DOHH2 (cell line): Measurements from ENCODE around the gene NEAT1.
"Not testable (repeated sequence)": the region's sequence is repeated elsewhere in the genome, so short reads cannot be mapped to it uniquely, and the experiment has no call there.

ENCODE experiments used
- H3F3A ChIP-seq: fragments of 200-600 bp; sonication (generic), shearing (Covaris generic); 2 replicates; pipeline ENCODE4 v1.6.0; 2016; ENCODE audit warnings: antibody characterized with exemption, mild to moderate bottlenecking; ENCODE audit not compliant: control insufficient read depth, insufficient read depth
- H3K27ac ChIP-seq: fragments of 200-600 bp; sonication (generic); 2 replicates; pipeline ENCODE4 v1.5.1; 2014; ENCODE audit warnings: low read depth, mild to moderate bottlenecking, low read length, moderate library complexity
- H3K27me3 ChIP-seq: fragments of 200-600 bp; sonication (generic); 2 replicates; pipeline ENCODE4 v1.6.1; 2014; ENCODE audit warnings: mild to moderate bottlenecking, low read length, mixed read lengths; ENCODE audit not compliant: control insufficient read depth
- H3K36me3 ChIP-seq: fragments of 200-600 bp; sonication (generic); 2 replicates; pipeline ENCODE4 v1.6.1; 2014; ENCODE audit warnings: mild to moderate bottlenecking, low read length, moderate library complexity, mixed read lengths; ENCODE audit not compliant: control insufficient read depth
- H3K4me1 ChIP-seq: fragments of 200-600 bp; sonication (generic); 2 replicates; pipeline ENCODE4 v1.6.1; 2014; ENCODE audit warnings: mild to moderate bottlenecking, low read length, mixed read lengths; ENCODE audit not compliant: control insufficient read depth
- H3K4me2 ChIP-seq: fragments of 200-600 bp; sonication (generic); 2 replicates; pipeline ENCODE4 v1.6.0; 2014; ENCODE audit warnings: mild to moderate bottlenecking, low read length, moderate library complexity
- H3K4me3 ChIP-seq: fragments of 200-600 bp; sonication (generic); 2 replicates; pipeline ENCODE4 v1.5.1; 2014; ENCODE audit warnings: mild to moderate bottlenecking, low read length, mixed read lengths
- H3K79me2 ChIP-seq: fragments of 200-600 bp; sonication (generic); 2 replicates; pipeline ENCODE4 v1.6.1; 2014; ENCODE audit warnings: mild to moderate bottlenecking, low read length, mixed read lengths; ENCODE audit not compliant: control insufficient read depth
- H3K9me2 ChIP-seq: fragments of 200-600 bp; sonication (generic); replicated peaks from 2 replicates; pipeline ENCODE4 v1.6.1; 2014; ENCODE audit warnings: mild to moderate bottlenecking, low read length, mixed read lengths; ENCODE audit not compliant: control insufficient read depth
- H3K9me3 ChIP-seq: fragments of 200-600 bp; sonication (generic); 2 replicates; pipeline ENCODE4 v1.6.1; 2014; ENCODE audit warnings: antibody characterized with exemption, low read length, mixed read lengths; ENCODE audit not compliant: control insufficient read depth, insufficient read depth
- H4K20me1 ChIP-seq: fragments of 200-600 bp; sonication (generic); 2 replicates; pipeline ENCODE4 v1.6.0; 2014; ENCODE audit warnings: low read depth, mild to moderate bottlenecking, antibody characterized with exemption, low read length, moderate library complexity; ENCODE audit not compliant: control insufficient read depth, insufficient read depth
- EZH2phosphoT487 ChIP-seq: fragments of 200-600 bp; sonication (generic); IDR thresholded peaks from 2 replicates; pipeline ENCODE4 v1.6.1; 2017; ENCODE audit warnings: borderline replicate concordance, mild to moderate bottlenecking, antibody characterized with exemption, low read length, moderate library complexity, mixed read lengths
- TF ChIP-seq, protein P1 (sequence below): fragments of 200-600 bp; sonication (generic); IDR thresholded peaks from one replicate; pipeline ENCODE4 v1.5.1; 2014; ENCODE audit warnings: antibody characterized with exemption, mild to moderate bottlenecking, low read depth, low read length; ENCODE audit not compliant: poor library complexity, severe bottlenecking

NEAT1 gene

DNA sequence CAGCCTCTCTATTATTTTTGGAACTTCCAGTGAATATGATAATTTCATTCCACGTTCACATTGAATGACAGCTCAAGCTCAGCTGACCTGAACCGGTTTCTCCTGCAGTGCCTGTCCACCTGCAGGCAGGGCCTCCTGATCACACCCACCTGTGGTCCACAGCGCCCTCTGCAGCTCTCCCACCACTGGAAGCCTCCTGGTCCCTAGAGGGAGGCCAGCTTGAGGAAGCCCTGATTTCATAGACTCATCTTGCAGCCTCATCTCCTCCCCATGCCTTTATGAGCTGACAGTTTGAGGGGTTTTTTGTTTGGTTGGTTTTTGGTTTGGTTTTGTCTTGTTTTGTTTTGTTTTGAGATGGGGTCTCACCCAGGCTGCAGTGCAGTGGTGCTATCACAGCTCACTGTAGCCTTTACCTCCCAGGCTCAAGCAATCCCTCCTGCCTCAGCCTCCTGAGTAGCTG lies 46.3 kb downstream of the NEAT1 start:
- H3K9me3 ChIP-seq = no peaks in the 10 kb centered on the region
- TF ChIP-seq EZH2phosphoT487 = no peak
- TF ChIP-seq, protein P1, sequence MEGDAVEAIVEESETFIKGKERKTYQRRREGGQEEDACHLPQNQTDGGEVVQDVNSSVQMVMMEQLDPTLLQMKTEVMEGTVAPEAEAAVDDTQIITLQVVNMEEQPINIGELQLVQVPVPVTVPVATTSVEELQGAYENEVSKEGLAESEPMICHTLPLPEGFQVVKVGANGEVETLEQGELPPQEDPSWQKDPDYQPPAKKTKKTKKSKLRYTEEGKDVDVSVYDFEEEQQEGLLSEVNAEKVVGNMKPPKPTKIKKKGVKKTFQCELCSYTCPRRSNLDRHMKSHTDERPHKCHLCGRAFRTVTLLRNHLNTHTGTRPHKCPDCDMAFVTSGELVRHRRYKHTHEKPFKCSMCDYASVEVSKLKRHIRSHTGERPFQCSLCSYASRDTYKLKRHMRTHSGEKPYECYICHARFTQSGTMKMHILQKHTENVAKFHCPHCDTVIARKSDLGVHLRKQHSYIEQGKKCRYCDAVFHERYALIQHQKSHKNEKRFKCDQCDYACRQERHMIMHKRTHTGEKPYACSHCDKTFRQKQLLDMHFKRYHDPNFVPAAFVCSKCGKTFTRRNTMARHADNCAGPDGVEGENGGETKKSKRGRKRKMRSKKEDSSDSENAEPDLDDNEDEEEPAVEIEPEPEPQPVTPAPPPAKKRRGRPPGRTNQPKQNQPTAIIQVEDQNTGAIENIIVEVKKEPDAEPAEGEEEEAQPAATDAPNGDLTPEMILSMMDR = peak; percentile 95
- no peaks in the 10 kb centered on the region for H3K9me2 ChIP-seq
- H3F3A ChIP-seq = peaks cover 34% of the 10 kb centered on the region
- H3K27ac ChIP-seq = peak overlapping the region; percentile 13; the same call in 1 of the 2 replicates
- H4K20me1 ChIP-seq = no peaks in the 10 kb centered on the region
- peaks cover 53% of the 10 kb centered on the region for H3K4me1 ChIP-seq
- no peak overlapping the region for H3K4me3 ChIP-seq
- no peaks in the 10 kb centered on the region for H3K27me3 ChIP-seq
- peaks cover 9% of the 10 kb centered on the region for H3K79me2 ChIP-seq
- H3K4me2 ChIP-seq = peak overlapping the region; percentile 37
- peaks cover 9% of the 10 kb centered on the region for H3K36me3 ChIP-seq

DNA sequence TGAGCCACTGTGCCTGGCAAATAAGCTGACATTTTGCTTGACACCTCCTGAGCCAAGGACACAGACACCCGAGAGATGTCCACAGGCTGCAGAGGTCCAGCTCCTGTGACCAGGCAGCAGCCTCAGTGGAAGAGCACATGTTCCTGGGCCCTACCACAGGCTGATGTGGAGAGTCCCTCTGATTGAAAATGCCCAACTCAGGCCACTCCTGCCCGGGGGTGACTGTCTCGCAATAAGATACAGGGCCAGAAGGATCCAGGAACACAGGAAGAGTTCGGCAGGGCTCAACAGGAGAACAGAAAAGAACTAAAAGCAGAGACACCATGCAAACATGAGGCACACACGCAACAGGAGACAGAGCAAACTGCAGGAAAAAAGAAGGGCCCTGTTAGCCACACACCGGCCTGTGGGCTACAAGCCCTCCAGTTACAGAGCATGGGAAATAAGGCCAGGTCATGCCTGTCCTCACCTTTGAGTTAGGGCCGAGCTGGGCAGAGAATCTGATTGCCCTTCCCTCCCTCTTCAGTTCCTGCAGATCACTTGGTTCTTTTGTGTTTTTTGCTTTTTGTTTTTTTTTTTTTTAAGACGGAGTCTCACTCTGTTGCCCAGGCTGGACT lies 47.9 kb downstream of the NEAT1 start:
- H3K4me3 ChIP-seq = no peak overlapping the region
- TF ChIP-seq EZH2phosphoT487 = no peak
- TF ChIP-seq, protein P1 = no peak
- H3K4me1 ChIP-seq = peaks cover 59% of the 10 kb centered on the region
- no peaks in the 10 kb centered on the region for H3K9me2 ChIP-seq
- H3K27me3 ChIP-seq = no peaks in the 10 kb centered on the region
- peaks cover 9% of the 10 kb centered on the region for H3K36me3 ChIP-seq
- peaks cover 44% of the 10 kb centered on the region for H3F3A ChIP-seq
- no peaks in the 10 kb centered on the region for H4K20me1 ChIP-seq
- peak overlapping the region; percentile 77 for H3K4me2 ChIP-seq
- peak overlapping the region; percentile 74; the same call in 1 of the 2 replicates for H3K27ac ChIP-seq
- H3K9me3 ChIP-seq = no peaks in the 10 kb centered on the region
- peaks cover 11% of the 10 kb centered on the region for H3K79me2 ChIP-seq

DNA sequence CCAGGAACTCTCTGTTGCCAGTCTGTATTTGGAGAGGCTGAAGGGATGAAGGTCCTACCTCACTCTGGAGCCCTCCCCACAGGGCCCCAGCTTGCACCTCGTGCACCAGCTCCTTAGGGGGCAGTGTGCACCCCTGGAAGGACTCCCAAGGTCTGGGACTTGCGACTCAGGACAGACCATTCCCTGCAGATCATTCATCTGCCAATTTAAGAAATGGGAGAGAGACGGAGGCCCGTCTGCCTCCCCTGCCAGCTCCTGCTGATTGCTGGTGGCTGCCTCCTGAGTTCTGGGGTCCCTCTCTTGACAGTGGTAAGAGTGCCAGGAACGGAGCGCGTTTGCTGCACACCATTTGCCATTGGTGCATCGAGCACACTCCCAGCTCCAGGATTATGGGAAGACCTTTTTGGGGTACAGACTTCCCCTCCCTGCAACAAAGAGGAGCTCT lies 48.9 kb downstream of the NEAT1 start:
- Histone ChIP-seq H3K9me3 (no peaks in the 10 kb centered on the region), H3K27me3 (no peaks in the 10 kb centered on the region), H4K20me1 (no peaks in the 10 kb centered on the region), H3F3A (peaks cover 39% of the 10 kb centered on the region), H3K36me3 (peaks cover 2% of the 10 kb centered on the region), H3K79me2 (peaks cover 17% of the 10 kb centered on the region), H3K4me1 (peaks cover 68% of the 10 kb centered on the region), H3K9me2 (no peaks in the 10 kb centered on the region), H3K4me2 (peak overlapping the region; percentile 77), H3K27ac (peak overlapping the region; percentile 74), H3K4me3 (peak overlapping the region; percentile 66)
- TF ChIP-seq, protein P1 = peak; percentile 73
- TF ChIP-seq EZH2phosphoT487 = no peak

DNA sequence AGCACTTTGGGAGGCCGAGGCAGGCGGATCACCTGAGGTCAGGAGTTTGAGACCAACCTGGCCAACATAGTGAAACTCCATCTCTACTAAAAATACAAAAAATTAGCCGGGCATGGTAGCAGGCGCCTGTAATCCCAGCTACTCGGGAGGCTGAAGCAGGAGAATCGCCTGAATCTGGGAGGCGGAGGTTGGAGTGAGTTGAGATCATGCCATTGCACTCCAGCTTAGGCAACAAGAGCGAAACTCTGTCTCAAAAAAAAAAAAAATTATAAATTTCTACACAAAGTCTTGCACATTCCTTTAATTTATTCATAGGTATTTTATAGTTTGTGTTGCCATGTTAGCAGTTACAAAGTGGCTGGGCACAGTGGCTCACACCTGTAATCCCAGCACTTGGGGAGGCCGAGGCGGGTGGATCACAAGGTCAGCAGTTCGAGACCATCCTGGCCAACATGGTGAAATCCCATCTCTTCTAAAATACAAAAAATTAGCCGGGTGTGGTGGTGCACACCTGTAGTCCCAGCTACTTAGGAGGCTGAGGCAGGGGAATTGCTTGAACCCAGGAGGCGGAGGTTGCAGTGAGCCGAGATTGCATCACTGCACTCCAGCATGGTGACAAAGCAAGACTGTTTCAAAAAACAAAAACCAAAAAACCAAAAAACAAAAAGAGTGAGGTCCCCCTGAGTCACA lies 50.1 kb downstream of the NEAT1 start:
- H3F3A ChIP-seq = peaks cover 33% of the 10 kb centered on the region
- H3K9me2 ChIP-seq, H3K27me3 ChIP-seq, H4K20me1 ChIP-seq, H3K9me3 ChIP-seq: not testable (repeated sequence)
- peak overlapping the region; percentile 77 for H3K4me2 ChIP-seq
- H3K79me2 ChIP-seq = peaks cover 30% of the 10 kb centered on the region
- H3K36me3 ChIP-seq = peaks cover 11% of the 10 kb centered on the region
- H3K27ac ChIP-seq = peak overlapping the region; percentile 74
- peaks cover 72% of the 10 kb centered on the region for H3K4me1 ChIP-seq
- H3K4me3 ChIP-seq = peak overlapping the region; percentile 66
